ENCODE data around the gene JOSD1. TPM values are rescaled to one million over a fixed set of nuclear protein-coding genes. Genes with fewer than 3 reads are reported as not detected.
A peak's percentile ranks its signal among the peaks of the same experiment; 100 is the strongest.

The JOSD1 gene
- total RNA-seq, 3 donors from 2014 or later: 82.5 to 98.3 (median 87.9) TPM

GRCh38 chr22:38694049-38694448 is 6.7 kb downstream of the JOSD1 start:
- peaks cover 65% of the 10 kb centered on the region for H3K4me1 ChIP-seq (ENCODE audit: low read depth)
- H3K4me3 ChIP-seq: no peak overlapping the region
- ATAC-seq: peak; percentile 90
- TF ChIP-seq CTCF (IDR thresholded peaks at IDR 0.05): no peak
- DNase-seq: peak; percentile 57 to 72 (median 68)
- intact Hi-C loops (cut with DNase I, micrococcal nuclease): no loop called here
- no peaks in the 10 kb centered on the region for H3K36me3 ChIP-seq (ENCODE audit: low read depth)
- no peaks in the 10 kb centered on the region for H3K9me3 ChIP-seq

- Histone ChIP-seq H3K9me3 (no peaks in the 10 kb centered on the region), H3K4me1 (ENCODE audit: low read depth) (peaks cover 33% of the 10 kb centered on the region), H3K4me3 (no peak overlapping the region), H3K36me3 (ENCODE audit: low read depth) (peaks cover 4% of the 10 kb centered on the region)
- ATAC-seq: peak; percentile 40
- no peak for TF ChIP-seq CTCF (IDR thresholded peaks at IDR 0.05)
- intact Hi-C loops (cut with DNase I, micrococcal nuclease): no loop called here
- DNase-seq: peak in 1 of 3 donors; percentile 54
These were observed 11.1 kb downstream of the JOSD1 start for GRCh38 chr22:38689651-38690050.

GRCh38 chr22:38685761-38686160 is 15.0 kb downstream of the JOSD1 start:
- no peak for TF ChIP-seq CTCF (IDR thresholded peaks at IDR 0.05)
- Histone ChIP-seq H3K4me3 (no peak overlapping the region), H3K36me3 (ENCODE audit: low read depth) (peaks cover 4% of the 10 kb centered on the region), H3K9me3 (no peaks in the 10 kb centered on the region), H3K4me1 (ENCODE audit: low read depth) (peaks cover 18% of the 10 kb centered on the region)
- intact Hi-C loops (cut with DNase I, micrococcal nuclease): no loop called here
- ATAC-seq (no peak), DNase-seq (no peak)

- DNase-seq: no peak
- no peak for TF ChIP-seq CTCF (IDR thresholded peaks at IDR 0.05)
- no peaks in the 10 kb centered on the region for H3K9me3 ChIP-seq
- peaks cover 4% of the 10 kb centered on the region for H3K36me3 ChIP-seq (ENCODE audit: low read depth)
- no peak overlapping the region for H3K4me3 ChIP-seq
- H3K4me1 ChIP-seq (ENCODE audit: low read depth): peaks cover 12% of the 10 kb centered on the region
- no peak for ATAC-seq
- intact Hi-C loops (cut with DNase I, micrococcal nuclease): no loop called here
These were observed 15.8 kb downstream of the JOSD1 start for GRCh38 chr22:38684895-38685294.

- intact Hi-C loops (cut with DNase I, micrococcal nuclease): no loop called here
- ATAC-seq (peak; percentile 100), DNase-seq (peak; percentile 89 to 92 (median 91))
- H3K4me1 ChIP-seq (ENCODE audit: low read depth): peaks cover 7% of the 10 kb centered on the region
- H3K36me3 ChIP-seq (ENCODE audit: low read depth): peaks cover 2% of the 10 kb centered on the region
- peak within 1 kb of the TSS; percentile 52 for H3K4me3 ChIP-seq
- peak; percentile 30 for TF ChIP-seq CTCF (IDR thresholded peaks at IDR 0.05)
- no peaks in the 10 kb centered on the region for H3K9me3 ChIP-seq
These were observed 19.0 kb downstream of the JOSD1 start, which contains the start of gene TOMM22 for GRCh38 chr22:38681582-38682335. Gene TOMM22, plus strand, starts transcription at chr22:38681957. Its CDS starts 22 bp downstream, at chr22:38681979.
